Neural cell (in vitro differentiated cells): ENCODE measurements around the gene WIZ. TPM values are rescaled to one million over a fixed set of nuclear protein-coding genes. Genes with fewer than 3 reads are reported as not detected.

Experiments
- H2AFZ ChIP-seq: fragments of 200-600, 300-800 bp; sonication (generic), shearing (Covaris generic); 2 replicates; pipeline ENCODE4 v1.6.0; 2014; ENCODE audit warnings: low read depth, mild to moderate bottlenecking, antibody characterized with exemption, low read length, moderate library complexity
- H3F3A ChIP-seq: fragments of 200-600 bp; shearing (Covaris generic); 2 replicates; pipeline ENCODE4 v1.6.1; 2016; ENCODE audit warnings: mild to moderate bottlenecking, moderate library complexity, mixed read lengths, antibody characterized with exemption, low read length; ENCODE audit not compliant: insufficient read depth, poor library complexity, severe bottlenecking
- H3K27ac ChIP-seq: fragments of 200-600, 300-800 bp; sonication (generic), shearing (Covaris generic); 2 replicates; pipeline ENCODE4 v1.5.1; 2014; ENCODE audit warnings: mild to moderate bottlenecking, low read length, moderate library complexity
- H3K27me3 ChIP-seq: fragments of 300-800, 200-600 bp; sonication (generic), shearing (Covaris generic); 2 replicates; pipeline ENCODE4 v1.6.0; 2014; ENCODE audit warnings: mild to moderate bottlenecking, low read depth, low read length, moderate library complexity; ENCODE audit not compliant: insufficient read depth
- H3K36me3 ChIP-seq: fragments of 300-800, 200-600 bp; sonication (generic), shearing (Covaris generic); 2 replicates; pipeline ENCODE4 v1.5.1; 2014; ENCODE audit warnings: mild to moderate bottlenecking, antibody characterized with exemption, low read length, moderate library complexity; ENCODE audit not compliant: insufficient read depth
- H3K4me2 ChIP-seq: fragments of 300-800, 200-600 bp; sonication (generic), shearing (Covaris generic); 2 replicates; pipeline ENCODE4 v1.6.0; 2014; ENCODE audit warnings: mild to moderate bottlenecking, low read length
- H3K4me3 ChIP-seq: fragments of 300-800, 200-600 bp; sonication (generic), shearing (Covaris generic); 2 replicates; pipeline ENCODE4 v1.5.1; 2014; ENCODE audit warnings: mild to moderate bottlenecking, low read length, moderate library complexity
- H3K79me2 ChIP-seq: fragments of 200-600 bp; shearing (Covaris generic); replicated peaks from 2 replicates; pipeline ENCODE4 v1.6.0; 2014; ENCODE audit warnings: mild to moderate bottlenecking, low read length, moderate library complexity; ENCODE audit not compliant: insufficient read depth
- H3K9ac ChIP-seq: fragments of 300-800, 200-600 bp; sonication (generic), shearing (Covaris generic); 2 replicates; pipeline ENCODE4 v1.6.1; 2016; ENCODE audit warnings: mild to moderate bottlenecking, low read length, mixed read lengths
- H3K9me2 ChIP-seq: fragments of 200-600 bp; shearing (Covaris generic); 2 replicates; pipeline ENCODE4 v1.6.1; 2016; ENCODE audit warnings: mild to moderate bottlenecking, low read length, mixed read lengths; ENCODE audit not compliant: insufficient read depth
- H3K9me3 ChIP-seq: fragments of 200-600, 300-800 bp; sonication (generic), shearing (Covaris generic); 2 replicates; pipeline ENCODE4 v1.6.1; 2016; ENCODE audit warnings: mild to moderate bottlenecking, mixed run types, low read length, moderate library complexity, mixed read lengths
- H4K20me1 ChIP-seq: fragments of 200-600 bp; shearing (Covaris generic); 2 replicates; pipeline ENCODE4 v1.6.1; 2016; ENCODE audit warnings: mild to moderate bottlenecking, mixed run types; ENCODE audit not compliant: insufficient read depth
- CTCF ChIP-seq: fragments of 450-650 bp; IDR thresholded peaks from 2 replicates; pipeline ENCODE4 v1.5.1; 2014; ENCODE audit warnings: antibody characterized with exemption, mild to moderate bottlenecking, moderate library complexity; ENCODE audit not compliant: poor library complexity, severe bottlenecking
- EP300 ChIP-seq: fragments of 450-650 bp; conservative IDR thresholded peaks from 2 replicates; pipeline ENCODE4 v1.6.1; 2014; ENCODE audit warnings: antibody characterized with exemption, mild to moderate bottlenecking, moderate library complexity; ENCODE audit not compliant: poor library complexity, severe bottlenecking
- EZH2 ChIP-seq: fragments of 200-600, 300-800 bp; shearing (Covaris generic), sonication (generic); IDR thresholded peaks from 2 replicates; pipeline ENCODE4 v1.6.1; 2014; ENCODE audit warnings: antibody characterized with exemption, low read length, borderline replicate concordance, mild to moderate bottlenecking; ENCODE audit not compliant: insufficient read depth, poor library complexity, severe bottlenecking
- MXI1 ChIP-seq: fragments of 450-650 bp; conservative IDR thresholded peaks from 2 replicates; pipeline ENCODE4 v1.6.1; 2014; ENCODE audit warnings: antibody characterized with exemption, mild to moderate bottlenecking; ENCODE audit not compliant: poor library complexity, severe bottlenecking
- POLR2AphosphoS5 ChIP-seq: IDR thresholded peaks from 2 replicates; pipeline ENCODE4 v1.6.1; 2012
- RAD21 ChIP-seq: fragments of 450-650 bp; conservative IDR thresholded peaks from 2 replicates; pipeline ENCODE4 v1.6.1; 2014; ENCODE audit warnings: antibody characterized with exemption, mild to moderate bottlenecking, moderate library complexity
- REST ChIP-seq: IDR thresholded peaks from 2 replicates; pipeline ENCODE4 v1.6.1; 2012; ENCODE audit warnings: borderline replicate concordance
- SMC3 ChIP-seq: fragments of 450-650 bp; conservative IDR thresholded peaks from 2 replicates; pipeline ENCODE4 v1.6.1; 2014; ENCODE audit warnings: antibody characterized with exemption, mild to moderate bottlenecking, moderate library complexity; ENCODE audit not compliant: poor library complexity
- TAF1 ChIP-seq: IDR thresholded peaks from 2 replicates; pipeline ENCODE4 v1.6.1; 2012; ENCODE audit warnings: low read depth
- polyA plus RNA-seq: library from polyadenylated mRNA; depleted of rRNA; stranded (reverse); fragments of >200 nt; gene quantifications from 2 replicates; pipeline ENCODE4 v1.2.3, GENCODE V29; 2014

The WIZ gene
- polyA plus RNA-seq, 1 donor from 2014 or later, result 13.0 TPM

- Histone ChIP-seq H4K20me1 (peaks cover 69% of the 10 kb centered on the region), H3K4me2 (no peak overlapping the region), H3K9me2 (no peaks in the 10 kb centered on the region), H3K36me3 (no peaks in the 10 kb centered on the region), H3K9me3 (no peaks in the 10 kb centered on the region), H2AFZ (no peak overlapping the region), H3F3A (no peaks in the 10 kb centered on the region), H3K27ac (no peak overlapping the region), H3K9ac (no peak overlapping the region), H3K79me2 (peaks cover 57% of the 10 kb centered on the region), H3K4me3 (no peak overlapping the region), H3K27me3 (no peaks in the 10 kb centered on the region)
- TF ChIP-seq CTCF, result no peak
- TF ChIP-seq SMC3, result no peak
- TF ChIP-seq REST, result no peak
- TF ChIP-seq MXI1, result no peak
- no peak for TF ChIP-seq EP300
- TF ChIP-seq TAF1, result no peak
- no peak for TF ChIP-seq RAD21
- TF ChIP-seq POLR2AphosphoS5, result no peak
- TF ChIP-seq EZH2, result no peak
Measured at GRCh38 chr19:15402411-15403150, 47.2 kb downstream of the WIZ start.

- H3K4me2 ChIP-seq, result no peak overlapping the region
- no peaks in the 10 kb centered on the region for H3K9me3 ChIP-seq
- H4K20me1 ChIP-seq, result peaks cover 58% of the 10 kb centered on the region
- no peaks in the 10 kb centered on the region for H3F3A ChIP-seq
- TF ChIP-seq RAD21, result no peak
- no peak for TF ChIP-seq MXI1
- TF ChIP-seq EP300, result no peak
- no peak for TF ChIP-seq CTCF
- TF ChIP-seq TAF1, result no peak
- no peak for TF ChIP-seq POLR2AphosphoS5
- no peak for TF ChIP-seq REST
- TF ChIP-seq SMC3, result no peak
- TF ChIP-seq EZH2, result no peak
- H3K27ac ChIP-seq, result no peak overlapping the region
- no peaks in the 10 kb centered on the region for H3K36me3 ChIP-seq
- no peak overlapping the region for H3K9ac ChIP-seq
- peaks cover 45% of the 10 kb centered on the region for H3K79me2 ChIP-seq
- no peak overlapping the region for H2AFZ ChIP-seq
- no peak overlapping the region for H3K4me3 ChIP-seq
- H3K27me3 ChIP-seq, result no peaks in the 10 kb centered on the region
- no peaks in the 10 kb centered on the region for H3K9me2 ChIP-seq
Measured at GRCh38 chr19:15401397-15401710, 48.4 kb downstream of the WIZ start.
